ENCODE measurements around the gene PDX1.

PDX1 gene

GRCh38 chr13:27924529-27925141, 4.8 kb downstream of the PDX1 start:
- no peak overlapping the region for H3K4me3 ChIP-seq (ENCODE audit: low read length)
- no peak overlapping the region for H3K9ac ChIP-seq (ENCODE audit: low read depth, low read length)
- H3K27me3 ChIP-seq (ENCODE audit: insufficient read depth, low read length), result peaks cover 100% of the 10 kb centered on the region
- H3K9me3 ChIP-seq (ENCODE audit: insufficient read depth, low read depth, low read length), result peaks cover 23% of the 10 kb centered on the region; the same call in 1 of the 2 replicates
- H3K4me1 ChIP-seq (ENCODE audit: insufficient read depth, low read length), result no peaks in the 10 kb centered on the region
- H3K36me3 ChIP-seq (ENCODE audit: insufficient read depth, low read depth, low read length), result no peaks in the 10 kb centered on the region
- no peak overlapping the region for H3K27ac ChIP-seq (ENCODE audit: low read length)

DNA sequence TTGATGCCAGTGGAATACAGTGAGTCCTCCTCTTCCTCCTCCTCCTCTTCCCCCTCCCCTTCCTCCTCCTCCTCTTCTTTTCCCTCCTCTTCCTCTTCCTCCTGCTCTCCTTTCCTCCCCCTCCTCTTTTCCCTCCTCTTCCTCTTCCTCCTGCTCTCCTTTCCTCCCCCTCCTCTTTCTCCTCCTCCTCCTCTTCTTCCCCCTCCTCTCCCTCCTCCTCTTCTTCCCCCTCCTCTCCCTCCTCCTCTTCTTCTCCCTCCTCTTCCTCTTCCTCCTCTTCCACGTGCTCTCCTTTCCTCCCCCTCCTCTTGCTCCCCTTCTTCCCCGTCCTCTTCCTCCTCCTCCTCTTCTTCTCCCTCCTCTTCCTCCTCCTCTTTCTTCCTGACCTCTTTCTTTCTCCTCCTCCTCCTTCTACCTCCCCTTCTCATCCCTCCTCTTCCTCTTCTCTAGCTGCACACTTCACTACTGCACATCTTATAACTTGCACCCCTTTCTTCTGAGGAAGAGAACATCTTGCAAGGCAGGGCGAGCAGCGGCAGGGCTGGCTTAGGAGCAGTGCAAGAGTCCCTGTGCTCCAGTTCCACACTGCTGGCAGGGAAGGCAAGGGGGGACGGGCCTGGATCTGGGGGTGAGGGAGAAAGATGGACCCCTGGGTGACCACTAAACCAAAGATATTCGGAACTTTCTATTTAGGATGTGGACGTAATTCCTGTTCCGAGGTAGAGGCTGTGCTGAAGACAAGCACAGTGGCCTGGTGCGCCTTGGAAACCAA, 5.6 kb downstream of the PDX1 start:
- peaks cover 100% of the 10 kb centered on the region for H3K27me3 ChIP-seq (ENCODE audit: insufficient read depth, low read length)
- peaks cover 27% of the 10 kb centered on the region; the same call in 1 of the 2 replicates for H3K9me3 ChIP-seq (ENCODE audit: insufficient read depth, low read depth, low read length)
- H3K36me3 ChIP-seq (ENCODE audit: insufficient read depth, low read depth, low read length), result no peaks in the 10 kb centered on the region
- H3K4me3 ChIP-seq (ENCODE audit: low read length), result no peak overlapping the region
- no peaks in the 10 kb centered on the region for H3K4me1 ChIP-seq (ENCODE audit: insufficient read depth, low read length)
- no peak overlapping the region for H3K27ac ChIP-seq (ENCODE audit: low read length)
- no peak overlapping the region for H3K9ac ChIP-seq (ENCODE audit: low read depth, low read length)

DNA sequence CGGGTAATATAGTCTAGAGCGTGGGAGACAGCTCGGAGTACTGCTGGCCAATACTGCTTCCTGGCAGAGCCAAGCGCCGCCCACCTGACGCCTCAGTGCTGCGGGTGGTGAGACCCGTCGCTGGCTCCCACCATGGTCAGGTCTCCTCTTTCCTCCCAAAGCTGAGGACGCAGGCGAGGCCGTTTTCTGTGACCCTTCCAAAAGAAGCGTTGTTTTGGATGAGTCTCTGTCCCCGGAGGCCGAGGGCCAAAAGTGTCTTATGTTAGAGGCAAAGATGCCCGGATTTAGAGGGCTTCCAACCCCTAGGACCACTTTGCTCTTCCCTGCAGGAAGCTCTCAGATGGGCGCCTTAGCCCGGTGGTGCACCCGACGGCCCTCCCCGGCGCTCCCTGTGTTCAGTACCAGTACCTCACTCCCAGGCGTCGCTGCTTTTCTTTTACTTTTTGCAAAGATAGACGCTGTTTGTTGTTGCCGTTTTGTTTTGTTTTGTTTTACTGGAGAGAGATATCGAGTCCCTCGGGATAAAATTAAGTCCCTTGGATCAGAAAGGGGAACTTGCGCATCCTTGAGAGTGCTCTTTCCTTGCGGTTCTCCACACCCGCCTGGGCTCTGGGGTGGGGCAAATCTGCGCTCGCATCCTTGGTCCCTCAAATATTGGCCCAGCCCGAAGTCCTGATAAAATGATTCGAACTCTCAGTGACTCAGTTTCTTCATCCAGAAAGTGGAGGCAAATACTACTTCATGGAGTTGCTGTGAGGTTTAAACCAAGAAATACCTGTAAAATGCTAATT, 7.0 kb downstream of the PDX1 start:
- no peak overlapping the region for H3K4me3 ChIP-seq (ENCODE audit: low read length)
- H3K27ac ChIP-seq (ENCODE audit: low read length), result no peak overlapping the region
- peaks cover 27% of the 10 kb centered on the region; the same call in 1 of the 2 replicates for H3K9me3 ChIP-seq (ENCODE audit: insufficient read depth, low read depth, low read length)
- no peaks in the 10 kb centered on the region for H3K4me1 ChIP-seq (ENCODE audit: insufficient read depth, low read length)
- peaks cover 100% of the 10 kb centered on the region for H3K27me3 ChIP-seq (ENCODE audit: insufficient read depth, low read length)
- H3K36me3 ChIP-seq (ENCODE audit: insufficient read depth, low read depth, low read length), result no peaks in the 10 kb centered on the region
- H3K9ac ChIP-seq (ENCODE audit: low read depth, low read length), result no peak overlapping the region

DNA sequence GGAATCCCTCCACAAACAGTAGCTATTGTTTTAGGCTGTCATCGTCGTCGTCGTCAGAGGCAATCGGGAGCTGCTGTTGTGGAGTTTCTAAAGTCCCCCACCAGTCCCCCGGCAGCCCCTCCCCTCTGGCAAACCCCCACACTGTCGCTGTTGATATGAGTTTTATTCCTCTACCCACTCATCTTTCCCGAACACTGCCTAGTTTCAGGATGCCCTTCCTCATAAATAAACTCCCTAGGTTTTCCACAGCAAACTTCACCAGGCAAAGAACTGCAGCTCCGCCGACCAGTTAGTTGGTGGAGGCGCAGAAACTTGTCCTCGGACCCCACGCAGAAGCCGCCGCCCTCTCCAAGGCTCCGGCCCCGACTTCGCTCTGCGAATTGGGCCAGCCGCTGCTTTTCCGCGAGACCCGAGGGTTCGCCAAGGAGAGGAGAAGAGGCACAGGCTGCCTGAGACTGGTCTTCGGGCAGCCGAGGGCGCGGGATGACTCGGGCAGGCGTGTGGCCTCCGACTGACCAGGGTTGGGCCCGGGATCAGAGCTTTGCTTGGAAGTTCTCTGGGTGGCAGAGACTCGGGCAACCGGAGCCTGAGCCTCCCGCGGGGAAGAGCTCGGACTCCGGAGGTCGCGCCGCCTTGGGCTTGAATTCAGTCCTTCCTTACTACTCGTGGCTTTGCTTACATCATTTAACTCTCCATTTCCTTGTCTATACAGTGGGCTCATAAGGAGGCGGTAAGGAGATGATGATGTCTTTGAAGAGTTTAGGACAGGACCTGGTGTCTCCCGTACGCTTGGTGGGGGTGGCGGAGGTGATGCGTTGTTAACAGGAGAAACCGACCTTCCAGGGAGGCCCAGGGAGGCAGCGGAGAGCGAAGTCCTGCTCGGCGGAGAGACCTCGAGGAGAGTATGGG, 7.9 kb downstream of the PDX1 start:
- Histone ChIP-seq H3K4me3 (ENCODE audit: low read length) (no peak overlapping the region), H3K9ac (ENCODE audit: low read depth, low read length) (no peak overlapping the region), H3K27ac (ENCODE audit: low read length) (no peak overlapping the region), H3K9me3 (ENCODE audit: insufficient read depth, low read depth, low read length) (peaks cover 27% of the 10 kb centered on the region; the same call in 1 of the 2 replicates), H3K36me3 (ENCODE audit: insufficient read depth, low read depth, low read length) (no peaks in the 10 kb centered on the region), H3K4me1 (ENCODE audit: insufficient read depth, low read length) (no peaks in the 10 kb centered on the region), H3K27me3 (ENCODE audit: insufficient read depth, low read length) (peaks cover 100% of the 10 kb centered on the region)

DNA sequence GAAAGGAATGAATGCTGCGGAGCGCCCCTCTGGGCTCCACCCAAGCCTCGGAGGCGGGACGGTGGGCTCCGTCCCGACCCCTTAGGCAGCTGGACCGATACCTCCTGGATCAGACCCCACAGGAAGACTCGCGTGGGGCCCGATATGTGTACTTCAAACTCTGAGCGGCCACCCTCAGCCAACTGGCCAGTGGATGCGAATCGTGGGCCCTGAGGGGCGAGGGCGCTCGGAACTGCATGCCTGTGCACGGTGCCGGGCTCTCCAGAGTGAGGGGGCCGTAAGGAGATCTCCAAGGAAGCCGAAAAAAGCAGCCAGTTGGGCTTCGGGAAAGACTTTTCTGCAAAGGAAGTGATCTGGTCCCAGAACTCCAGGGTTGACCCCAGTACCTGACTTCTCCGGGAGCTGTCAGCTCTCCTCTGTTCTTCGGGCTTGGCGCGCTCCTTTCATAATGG, 8.6 kb downstream of the PDX1 start:
- Histone ChIP-seq H3K36me3 (ENCODE audit: insufficient read depth, low read depth, low read length) (no peaks in the 10 kb centered on the region), H3K4me1 (ENCODE audit: insufficient read depth, low read length) (no peaks in the 10 kb centered on the region), H3K27ac (ENCODE audit: low read length) (no peak overlapping the region), H3K9me3 (ENCODE audit: insufficient read depth, low read depth, low read length) (peaks cover 20% of the 10 kb centered on the region; the same call in 1 of the 2 replicates), H3K27me3 (ENCODE audit: insufficient read depth, low read length) (peaks cover 100% of the 10 kb centered on the region), H3K4me3 (ENCODE audit: low read length) (no peak overlapping the region), H3K9ac (ENCODE audit: low read depth, low read length) (no peak overlapping the region)

- H3K27ac ChIP-seq (ENCODE audit: low read length), result no peak overlapping the region
- no peaks in the 10 kb centered on the region for H3K36me3 ChIP-seq (ENCODE audit: insufficient read depth, low read depth, low read length)
- peaks cover 20% of the 10 kb centered on the region; the same call in 1 of the 2 replicates for H3K9me3 ChIP-seq (ENCODE audit: insufficient read depth, low read depth, low read length)
- H3K4me3 ChIP-seq (ENCODE audit: low read length), result no peak overlapping the region
- peaks cover 100% of the 10 kb centered on the region for H3K27me3 ChIP-seq (ENCODE audit: insufficient read depth, low read length)
- no peak overlapping the region for H3K9ac ChIP-seq (ENCODE audit: low read depth, low read length)
- H3K4me1 ChIP-seq (ENCODE audit: insufficient read depth, low read length), result no peaks in the 10 kb centered on the region
Measured at GRCh38 chr13:27928805-27929753, 9.3 kb downstream of the PDX1 start.

DNA sequence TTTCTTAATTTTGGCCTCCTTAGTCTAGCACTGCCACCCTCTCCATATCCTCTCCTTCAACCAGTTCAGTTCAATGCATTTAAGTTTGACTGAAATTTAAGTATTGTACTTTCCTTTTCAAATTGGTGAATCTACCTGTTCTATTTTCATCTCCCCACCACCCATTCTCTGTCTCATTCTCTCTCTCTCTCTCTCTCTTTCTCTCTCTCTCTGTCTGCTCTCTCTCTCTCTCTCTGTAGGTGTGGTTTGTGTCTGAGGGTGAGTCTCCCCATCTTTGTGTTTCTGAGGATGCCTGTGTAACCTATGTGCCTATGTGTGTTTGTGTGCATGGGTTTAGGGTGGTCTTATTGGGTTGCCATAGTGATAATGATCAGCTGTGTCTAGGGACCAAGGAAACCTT, 10.1 kb downstream of the PDX1 start:
- H3K27ac ChIP-seq (ENCODE audit: low read length), result no peak overlapping the region
- no peak overlapping the region for H3K9ac ChIP-seq (ENCODE audit: low read depth, low read length)
- peaks cover 20% of the 10 kb centered on the region; the same call in 1 of the 2 replicates for H3K9me3 ChIP-seq (ENCODE audit: insufficient read depth, low read depth, low read length)
- no peaks in the 10 kb centered on the region for H3K36me3 ChIP-seq (ENCODE audit: insufficient read depth, low read depth, low read length)
- no peak overlapping the region for H3K4me3 ChIP-seq (ENCODE audit: low read length)
- H3K27me3 ChIP-seq (ENCODE audit: insufficient read depth, low read length), result peaks cover 93% of the 10 kb centered on the region
- H3K4me1 ChIP-seq (ENCODE audit: insufficient read depth, low read length), result no peaks in the 10 kb centered on the region

- H3K9ac ChIP-seq (ENCODE audit: low read depth, low read length), result no peak overlapping the region
Measured at GRCh38 chr13:27933118-27933517, 13.3 kb downstream of the PDX1 start.

GRCh38 chr13:27933580-27934328, 14.0 kb downstream of the PDX1 start:
- H3K4me1 ChIP-seq (ENCODE audit: insufficient read depth, low read length), result no peaks in the 10 kb centered on the region
- H3K4me3 ChIP-seq (ENCODE audit: low read length), result no peak overlapping the region
- peaks cover 10% of the 10 kb centered on the region; the same call in 1 of the 2 replicates for H3K9me3 ChIP-seq (ENCODE audit: insufficient read depth, low read depth, low read length)
- H3K36me3 ChIP-seq (ENCODE audit: insufficient read depth, low read depth, low read length), result no peaks in the 10 kb centered on the region
- no peak overlapping the region for H3K9ac ChIP-seq (ENCODE audit: low read depth, low read length)
- H3K27ac ChIP-seq (ENCODE audit: low read length), result no peak overlapping the region
- H3K27me3 ChIP-seq (ENCODE audit: insufficient read depth, low read length), result peaks cover 63% of the 10 kb centered on the region

More at GRCh38 chr13:27933118-27933517, 13.3 kb downstream of the PDX1 start:
- Histone ChIP-seq H3K36me3 (ENCODE audit: insufficient read depth, low read depth, low read length) (no peaks in the 10 kb centered on the region), H3K9me3 (ENCODE audit: insufficient read depth, low read depth, low read length) (peaks cover 13% of the 10 kb centered on the region; the same call in 1 of the 2 replicates), H3K27me3 (ENCODE audit: insufficient read depth, low read length) (peaks cover 69% of the 10 kb centered on the region), H3K27ac (ENCODE audit: low read length) (no peak overlapping the region), H3K4me3 (ENCODE audit: low read length) (no peak overlapping the region), H3K4me1 (ENCODE audit: insufficient read depth, low read length) (no peaks in the 10 kb centered on the region)

GRCh38 chr13:27942972-27943371, 23.2 kb downstream of the PDX1 start:
- no peaks in the 10 kb centered on the region for H3K36me3 ChIP-seq (ENCODE audit: insufficient read depth, low read depth, low read length)
- H3K27ac ChIP-seq (ENCODE audit: low read length), result no peak overlapping the region
- no peak overlapping the region for H3K9ac ChIP-seq (ENCODE audit: low read depth, low read length)
- H3K4me3 ChIP-seq (ENCODE audit: low read length), result no peak overlapping the region
- peaks cover 67% of the 10 kb centered on the region for H3K27me3 ChIP-seq (ENCODE audit: insufficient read depth, low read length)
- no peaks in the 10 kb centered on the region for H3K9me3 ChIP-seq (ENCODE audit: insufficient read depth, low read depth, low read length)
- no peaks in the 10 kb centered on the region for H3K4me1 ChIP-seq (ENCODE audit: insufficient read depth, low read length)
